Thyroid gland (tissue), 4 donors: ENCODE measurements around the gene GRAMD1B.

Experiments used
- CTCF ChIP-seq, 6 experiments: fragments of 200-600 bp in 3 of 6; fragments of 450-650 bp in 3 of 6; sonication (generic) in 3 of 6; IDR thresholded peaks; one replicate each; pipeline ENCODE4 v1.5.1; 2016 to 2019; ENCODE audit warnings: antibody characterized with exemption in 6 of 6, mild to moderate bottlenecking in 2 of 6, inconsistent platforms in 1 of 6, moderate library complexity in 1 of 6
- POLR2A ChIP-seq, 2 donors: fragments of 450-650 bp; IDR thresholded peaks; one replicate each; pipeline ENCODE4 v1.6.1; 2017; ENCODE audit warnings: antibody characterized with exemption in 2 of 2, mild to moderate bottlenecking in 2 of 2, moderate library complexity in 1 of 2

DNA sequence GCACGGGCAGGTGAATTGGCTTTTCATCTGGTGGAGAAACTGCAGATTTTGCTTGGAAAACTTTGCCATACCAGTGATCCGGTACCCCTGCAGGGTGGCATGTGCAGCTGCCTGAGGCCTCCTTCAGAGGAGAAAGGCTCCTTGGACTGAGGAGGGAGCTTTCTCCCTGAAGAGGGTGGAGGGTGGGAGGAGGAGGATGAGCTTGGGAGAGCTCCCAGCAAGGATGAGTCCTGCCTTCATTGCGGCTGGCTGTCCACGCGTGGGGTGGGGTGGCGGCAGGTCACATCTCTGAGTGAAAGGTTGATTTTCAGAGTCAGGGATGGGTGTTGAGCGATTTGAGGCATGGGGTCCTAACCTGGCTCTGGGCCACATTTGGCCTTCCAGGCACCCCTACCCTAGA, 96.8 kb downstream of the GRAMD1B start:
- TF ChIP-seq CTCF (IDR thresholded peaks at IDR 0.05) (no peak), POLR2A (IDR thresholded peaks at IDR 0.05) (no peak)
